HL-60 (cell line): ENCODE data around the gene IFT43.

Experiments
- POLR2AphosphoS5 ChIP-seq: IDR thresholded peaks from 2 replicates; pipeline ENCODE4 v1.6.1; 2012; ENCODE audit warnings: low read depth
- SPI1 ChIP-seq: IDR thresholded peaks from 2 replicates; pipeline ENCODE4 v1.6.1; 2012; ENCODE audit warnings: low read depth, mild to moderate bottlenecking, borderline replicate concordance
- TF ChIP-seq, protein P1 (sequence below): IDR thresholded peaks from one replicate; pipeline ENCODE4 v1.5.1; 2011; ENCODE audit warnings: low read length, control low read depth, inconsistent platforms; ENCODE audit not compliant: insufficient read depth

GRCh38 chr14:76050250-76050649, 64.7 kb downstream of the IFT43 start:
- TF ChIP-seq, protein P1, sequence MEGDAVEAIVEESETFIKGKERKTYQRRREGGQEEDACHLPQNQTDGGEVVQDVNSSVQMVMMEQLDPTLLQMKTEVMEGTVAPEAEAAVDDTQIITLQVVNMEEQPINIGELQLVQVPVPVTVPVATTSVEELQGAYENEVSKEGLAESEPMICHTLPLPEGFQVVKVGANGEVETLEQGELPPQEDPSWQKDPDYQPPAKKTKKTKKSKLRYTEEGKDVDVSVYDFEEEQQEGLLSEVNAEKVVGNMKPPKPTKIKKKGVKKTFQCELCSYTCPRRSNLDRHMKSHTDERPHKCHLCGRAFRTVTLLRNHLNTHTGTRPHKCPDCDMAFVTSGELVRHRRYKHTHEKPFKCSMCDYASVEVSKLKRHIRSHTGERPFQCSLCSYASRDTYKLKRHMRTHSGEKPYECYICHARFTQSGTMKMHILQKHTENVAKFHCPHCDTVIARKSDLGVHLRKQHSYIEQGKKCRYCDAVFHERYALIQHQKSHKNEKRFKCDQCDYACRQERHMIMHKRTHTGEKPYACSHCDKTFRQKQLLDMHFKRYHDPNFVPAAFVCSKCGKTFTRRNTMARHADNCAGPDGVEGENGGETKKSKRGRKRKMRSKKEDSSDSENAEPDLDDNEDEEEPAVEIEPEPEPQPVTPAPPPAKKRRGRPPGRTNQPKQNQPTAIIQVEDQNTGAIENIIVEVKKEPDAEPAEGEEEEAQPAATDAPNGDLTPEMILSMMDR = no peak
- TF ChIP-seq POLR2AphosphoS5 = no peak
- TF ChIP-seq SPI1 = no peak
